MCF 10A (cell line): ENCODE measurements around the gene HOXA7. TPM values are rescaled to one million over a fixed set of nuclear protein-coding genes. Genes with fewer than 3 reads are reported as not detected.
A peak's percentile ranks its signal among the peaks of the same experiment; 100 is the strongest.

Source experiments
- BruUV-seq: library from RNA; stranded (reverse); fragments of 400-500 nt; replicated peaks from 2 replicates; lab custom pipeline; 2021; lab: Mats Ljungman, UMichigan
- CTCF ChIA-PET: fragments of 300-600 bp; sonication (Branson Sonifier 250); formaldehyde crosslinking; extraction: SDS; loops from one replicate; lab custom pipeline; 2021; ENCODE audit warnings: antibody characterized with exemption, inconsistent platforms; lab: Yijun Ruan, JAX
- POLR2A ChIA-PET: fragments of 300-600, 350-650 bp; sonication (Branson Sonifier 250); formaldehyde crosslinking; extraction: SDS; loops from one replicate; lab custom pipeline; 2020; ENCODE audit warnings: antibody characterized with exemption, inconsistent platforms; lab: Yijun Ruan, JAX
- DNase-seq: peaks from one replicate; pipeline ENCODE4 v3.0.0-alpha.2; 2018; ENCODE audit not compliant: unreplicated experiment
- H3K27ac Mint-ChIP-seq: one replicate; pipeline ENCODE4 v1.8.0; 2022; ENCODE audit warnings: mild to moderate bottlenecking, low read depth, mixed read lengths; ENCODE audit not compliant: unreplicated experiment
- H3K27me3 Mint-ChIP-seq: one replicate; pipeline ENCODE4 v1.8.0; 2022; ENCODE audit warnings: mixed read lengths; ENCODE audit not compliant: insufficient read depth, unreplicated experiment
- H3K36me3 Mint-ChIP-seq: one replicate; pipeline ENCODE4 v1.8.0; 2022; ENCODE audit warnings: mild to moderate bottlenecking, moderate library complexity, mixed read lengths; ENCODE audit not compliant: insufficient read depth, unreplicated experiment
- H3K4me1 Mint-ChIP-seq: one replicate; pipeline ENCODE4 v1.8.0; 2022; ENCODE audit warnings: mixed read lengths; ENCODE audit not compliant: insufficient read depth, unreplicated experiment
- H3K4me3 Mint-ChIP-seq: one replicate; pipeline ENCODE4 v1.8.0; 2022; ENCODE audit warnings: mild to moderate bottlenecking, moderate library complexity, mixed read lengths; ENCODE audit not compliant: unreplicated experiment
- H3K9me3 Mint-ChIP-seq: one replicate; pipeline ENCODE4 v1.8.0; 2022; ENCODE audit warnings: mixed read lengths; ENCODE audit not compliant: unreplicated experiment
- intact Hi-C: fragments of 100-400 bp; cut with micrococcal nuclease; formaldehyde crosslinking; loops from 2 replicates; pipeline ENCODE4 v1.14.1; 2022
- total RNA-seq: library from RNA; stranded (reverse); gene quantifications from 2 replicates; pipeline ENCODE4 v1.2.3, GENCODE V29; 2022
- TF ChIP-seq, protein P1 (sequence below): fragments of 200-600 bp; IDR thresholded peaks from one replicate; pipeline ENCODE4 v1.8.0; 2022; ENCODE audit warnings: antibody characterized with exemption, mild to moderate bottlenecking; ENCODE audit not compliant: unreplicated experiment

Gene HOXA7
- total RNA-seq, 1 experiment from 2014 or later = 0.44 TPM

DNA sequence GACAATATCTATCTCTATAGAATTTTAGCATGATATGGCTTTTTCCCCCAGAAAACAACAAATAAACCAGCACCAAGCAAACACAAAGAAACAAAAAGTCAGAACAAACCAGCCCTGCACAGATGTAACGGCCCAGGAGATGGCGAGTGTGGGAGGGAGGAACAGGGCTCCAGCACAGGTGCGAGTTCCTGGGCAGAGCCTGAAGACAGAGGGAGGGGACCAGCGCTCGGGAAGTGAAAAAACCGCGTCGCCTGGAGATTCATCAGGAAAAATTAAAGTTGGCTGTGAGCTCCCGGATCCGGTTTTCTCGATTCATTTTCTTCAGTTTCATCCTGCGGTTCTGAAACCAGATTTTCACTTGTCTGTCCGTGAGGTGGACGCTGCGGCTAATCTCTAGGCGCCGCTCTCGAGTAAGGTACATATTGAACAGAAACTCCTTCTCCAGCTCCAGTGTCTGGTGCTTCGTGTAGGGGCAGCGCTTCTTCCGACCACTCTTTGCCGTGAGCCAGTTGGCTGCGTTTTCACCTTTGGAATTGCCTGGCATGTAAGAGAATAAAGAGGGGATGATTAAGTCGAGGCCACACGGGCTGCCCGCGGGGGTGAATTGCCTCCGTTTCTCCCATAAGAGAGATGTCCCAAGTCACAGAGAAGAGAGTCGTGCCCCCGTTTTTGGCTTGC, 15.3 kb upstream of the HOXA7 start:
- peak overlapping the region; percentile 79 for H3K4me3 Mint-ChIP-seq
- intact Hi-C loops = no loop called here

DNA sequence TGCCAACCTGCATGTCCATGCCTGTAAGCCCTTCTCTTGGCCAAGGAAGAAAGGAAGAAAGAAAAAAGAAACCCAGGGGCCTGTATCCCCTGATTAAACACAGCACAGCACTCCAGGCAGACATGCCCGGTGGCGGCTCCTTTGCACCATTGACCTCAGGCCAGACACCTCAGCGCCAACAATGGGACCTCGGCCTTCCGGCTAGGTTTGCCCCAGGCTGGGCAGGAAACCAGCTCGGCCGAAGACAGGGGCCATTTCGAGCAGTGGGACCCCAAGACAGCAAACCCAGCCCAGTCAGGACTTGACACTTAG, 14.8 kb upstream of the HOXA7 start:
- CTCF ChIA-PET = interaction anchor here (0.5 to 1.8 kb wide), 7 partner anchors 8 to 108 kb away, joined by 3 to 10 read pairs (median 4); partner anchors contain the start of gene HOXA5
- H3K4me3 Mint-ChIP-seq = peak overlapping the region; percentile 79
- peak overlapping the region; percentile 87 for H3K27ac Mint-ChIP-seq
- H3K4me1 Mint-ChIP-seq = peaks cover 20% of the 10 kb centered on the region
- H3K9me3 Mint-ChIP-seq = no peaks in the 10 kb centered on the region
- no peaks in the 10 kb centered on the region for H3K27me3 Mint-ChIP-seq
- intact Hi-C loops = no loop called here
- TF ChIP-seq, protein P1, sequence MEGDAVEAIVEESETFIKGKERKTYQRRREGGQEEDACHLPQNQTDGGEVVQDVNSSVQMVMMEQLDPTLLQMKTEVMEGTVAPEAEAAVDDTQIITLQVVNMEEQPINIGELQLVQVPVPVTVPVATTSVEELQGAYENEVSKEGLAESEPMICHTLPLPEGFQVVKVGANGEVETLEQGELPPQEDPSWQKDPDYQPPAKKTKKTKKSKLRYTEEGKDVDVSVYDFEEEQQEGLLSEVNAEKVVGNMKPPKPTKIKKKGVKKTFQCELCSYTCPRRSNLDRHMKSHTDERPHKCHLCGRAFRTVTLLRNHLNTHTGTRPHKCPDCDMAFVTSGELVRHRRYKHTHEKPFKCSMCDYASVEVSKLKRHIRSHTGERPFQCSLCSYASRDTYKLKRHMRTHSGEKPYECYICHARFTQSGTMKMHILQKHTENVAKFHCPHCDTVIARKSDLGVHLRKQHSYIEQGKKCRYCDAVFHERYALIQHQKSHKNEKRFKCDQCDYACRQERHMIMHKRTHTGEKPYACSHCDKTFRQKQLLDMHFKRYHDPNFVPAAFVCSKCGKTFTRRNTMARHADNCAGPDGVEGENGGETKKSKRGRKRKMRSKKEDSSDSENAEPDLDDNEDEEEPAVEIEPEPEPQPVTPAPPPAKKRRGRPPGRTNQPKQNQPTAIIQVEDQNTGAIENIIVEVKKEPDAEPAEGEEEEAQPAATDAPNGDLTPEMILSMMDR = no peak
- DNase-seq = peak; percentile 42
- POLR2A ChIA-PET = interaction anchor here (0.6 to 6.3 kb wide), 15 partner anchors 9 to 574 kb away, joined by 3 to 59 read pairs (median 5); partner anchors contain the start of genes HOXA1, HOXA5 and HOXA6
- BruUV-seq = no TSS peak
- peaks cover 11% of the 10 kb centered on the region for H3K36me3 Mint-ChIP-seq

More for the DNA sequence above, 15.3 kb upstream of the HOXA7 start:
- DNase-seq = peak; percentile 60
- TF ChIP-seq, protein P1 = no peak
- Mint-ChIP-seq H3K9me3 (no peaks in the 10 kb centered on the region), H3K27me3 (no peaks in the 10 kb centered on the region), H3K36me3 (peaks cover 11% of the 10 kb centered on the region), H3K27ac (peak overlapping the region; percentile 87), H3K4me1 (peaks cover 20% of the 10 kb centered on the region)
- ChIA-PET CTCF (interaction anchor here (0.5 to 1.8 kb wide), 7 partner anchors 9 to 1403 kb away, joined by 3 to 10 read pairs (median 3); partner anchors contain the start of gene HOXA5), POLR2A (interaction anchor here (0.6 to 6.3 kb wide), 13 partner anchors 9 to 568 kb away, joined by 3 to 59 read pairs (median 12); partner anchors contain the start of genes HOXA1, HOXA5 and HOXA6)
- BruUV-seq = no TSS peak

DNA sequence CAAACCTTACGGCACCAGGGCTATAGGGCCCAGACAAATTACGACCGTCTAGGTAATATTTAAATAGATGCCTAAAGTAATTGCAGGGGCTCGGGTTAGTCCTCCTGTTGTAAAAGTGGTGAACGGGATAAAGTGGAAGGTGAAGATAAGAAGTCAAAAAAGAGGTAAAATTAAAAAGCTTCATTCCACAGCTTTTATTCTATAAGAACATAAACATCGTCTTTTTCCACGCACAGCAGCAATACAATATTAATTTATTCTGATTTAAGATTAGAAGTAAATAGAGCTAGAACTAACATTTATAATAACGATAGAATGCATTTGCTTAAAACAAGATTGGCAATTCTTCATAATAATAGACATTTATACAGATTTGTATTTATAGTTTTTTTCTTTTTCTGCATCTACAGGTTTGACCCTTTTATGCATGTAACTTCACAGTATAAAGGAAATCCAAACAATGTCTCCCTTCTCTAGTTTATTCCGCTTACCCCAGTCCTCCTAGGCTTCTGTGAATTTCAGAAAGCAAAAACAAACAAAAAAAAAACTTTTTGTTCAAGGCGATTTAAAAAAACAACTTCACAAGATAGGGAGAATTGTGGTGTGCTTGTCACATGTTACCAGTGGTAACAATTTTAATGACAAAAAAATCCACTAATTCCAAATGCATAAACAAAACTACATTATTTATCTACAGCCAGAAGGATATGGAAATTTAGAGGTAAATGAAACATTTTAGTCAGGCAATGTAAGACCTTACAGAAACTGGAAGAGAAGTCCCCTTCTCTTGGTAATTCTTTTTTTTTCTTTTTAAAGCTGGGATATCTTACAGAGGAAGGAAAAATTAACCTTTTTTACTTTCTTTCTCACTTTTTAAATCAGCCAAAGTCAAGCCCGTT, 14.2 kb upstream of the HOXA7 start:
- Mint-ChIP-seq H3K27ac (peak overlapping the region; percentile 87), H3K4me1 (peaks cover 20% of the 10 kb centered on the region), H3K9me3 (no peaks in the 10 kb centered on the region), H3K36me3 (peaks cover 11% of the 10 kb centered on the region), H3K27me3 (no peaks in the 10 kb centered on the region), H3K4me3 (peak overlapping the region; percentile 79)
- TSS peak; percentile 39 for BruUV-seq
- CTCF ChIA-PET = interaction anchor here (0.5 to 1.8 kb wide), 10 partner anchors 8 to 801 kb away, joined by 3 to 6 read pairs (median 4); partner anchors contain the start of gene HOXA5
- DNase-seq = no peak
- TF ChIP-seq, protein P1 = no peak
- POLR2A ChIA-PET = interaction anchor here (0.6 to 6.3 kb wide), 17 partner anchors 8 to 971 kb away, joined by 3 to 59 read pairs (median 6); partner anchors contain the start of genes HOXA1, HOXA5, HOXA6 and SKAP2
- intact Hi-C loops = no loop called here
